ENCODE results near the gene SHFL. TPM values are rescaled to one million over a fixed set of nuclear protein-coding genes. Genes with fewer than 3 reads are reported as not detected.

SHFL gene
- polyA plus RNA-seq, 3 donors from 2014 or later = 39.4 to 78.4 (median 44.2) TPM

GRCh38 chr19:10135551-10136334 lies 49.6 kb downstream of the SHFL start:
- no peaks in the 10 kb centered on the region for H3K9me3 Mint-ChIP-seq
- H3K27me3 Mint-ChIP-seq (ENCODE audit: low read depth in 3 of 3) = peaks cover 0 to 2% (median 2%) of the 10 kb centered on the region in 3 donors
- H3K4me3 Mint-ChIP-seq = no peak overlapping the region
- peaks cover 10 to 21% (median 14%) of the 10 kb centered on the region in 3 donors for H3K36me3 Mint-ChIP-seq
- DNase-seq = no peak
- H3K4me1 Mint-ChIP-seq = no peaks in the 10 kb centered on the region
- H3K27ac Mint-ChIP-seq = no peak overlapping the region

DNA sequence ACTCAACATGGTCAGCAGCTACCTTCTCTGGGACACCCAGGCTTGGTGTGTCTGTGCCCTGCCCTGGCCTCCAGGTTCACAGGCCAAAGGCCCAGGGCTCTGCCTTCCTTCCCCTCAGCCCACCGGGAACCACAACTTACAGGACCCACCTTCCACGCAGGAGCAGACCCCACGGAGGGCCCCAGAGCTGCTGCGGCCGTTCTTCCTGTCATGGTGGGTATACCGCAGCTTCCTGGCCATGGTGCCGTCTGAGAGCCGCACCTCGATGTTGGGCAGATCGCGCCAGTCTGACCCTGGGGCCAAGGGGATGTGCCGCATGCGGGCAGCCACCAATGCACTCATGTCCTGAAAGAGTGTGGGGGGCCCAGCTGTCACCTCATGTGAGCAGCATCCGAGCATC lies 50.8 kb downstream of the SHFL start:
- H3K9me3 Mint-ChIP-seq = no peaks in the 10 kb centered on the region

DNA sequence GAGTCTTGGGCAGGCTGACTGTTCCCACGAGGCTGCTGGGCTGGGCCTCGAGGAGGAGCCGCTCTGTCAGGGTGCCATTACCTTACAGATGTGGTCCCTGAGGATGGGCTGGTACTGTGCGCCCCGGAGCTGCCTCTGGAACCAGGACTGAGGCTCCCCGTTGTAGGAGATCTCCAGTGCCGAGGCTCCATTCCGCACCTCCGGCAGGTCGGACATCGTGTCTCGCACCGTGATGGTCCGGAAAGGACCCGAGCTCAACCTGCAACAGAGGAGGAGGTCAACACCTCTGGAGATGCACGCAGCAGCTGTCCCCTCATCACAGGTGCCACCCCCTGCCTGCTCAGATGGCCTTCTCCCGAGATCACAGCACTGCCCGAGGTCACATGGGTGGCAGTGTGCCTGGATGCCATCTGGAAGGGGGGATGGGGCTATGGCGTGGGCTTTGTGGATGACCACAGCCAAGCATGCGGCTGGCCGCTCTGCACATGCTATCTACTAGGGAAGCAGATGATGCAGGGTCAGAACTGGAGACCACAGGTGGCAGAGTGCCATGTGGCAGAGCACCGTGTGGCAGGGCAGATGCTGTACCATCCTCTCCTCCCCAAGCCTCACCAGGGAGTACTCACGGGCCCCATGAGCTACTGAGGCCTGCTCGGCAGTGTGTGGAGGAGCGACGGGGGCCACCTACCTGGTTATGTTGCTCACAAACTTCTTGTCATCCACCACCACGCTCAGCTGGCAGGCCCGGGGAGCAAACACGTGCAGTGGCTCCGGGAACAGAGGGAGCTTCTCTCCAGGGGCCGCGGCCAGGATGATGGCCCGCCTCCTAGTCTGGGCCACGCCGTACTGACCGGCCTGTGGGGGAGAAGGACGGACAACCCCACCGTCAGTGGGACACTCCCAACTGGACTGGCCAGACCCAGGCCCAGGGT lies 51.9 kb downstream of the SHFL start:
- Mint-ChIP-seq H3K9me3 (no peaks in the 10 kb centered on the region), H3K4me3 (no peak overlapping the region), H3K27me3 (ENCODE audit: low read depth in 3 of 3) (peaks cover 0 to 2% (median 2%) of the 10 kb centered on the region in 3 donors), H3K4me1 (peaks cover 8 to 9% of the 10 kb centered on the region in 2 donors), H3K27ac (no peak overlapping the region), H3K36me3 (peaks cover 12 to 32% (median 14%) of the 10 kb centered on the region in 3 donors)
- DNase-seq = no peak

More for the DNA sequence above, 50.8 kb downstream of the SHFL start:
- H3K4me1 Mint-ChIP-seq = no peaks in the 10 kb centered on the region
- no peak for DNase-seq
- no peak overlapping the region for H3K4me3 Mint-ChIP-seq
- no peak overlapping the region for H3K27ac Mint-ChIP-seq
- peaks cover 0 to 2% (median 2%) of the 10 kb centered on the region in 3 donors for H3K27me3 Mint-ChIP-seq (ENCODE audit: low read depth in 3 of 3)
- H3K36me3 Mint-ChIP-seq = peaks cover 10 to 26% (median 13%) of the 10 kb centered on the region in 3 donors

- Mint-ChIP-seq H3K27me3 (ENCODE audit: low read depth in 3 of 3) (peaks cover 0 to 2% (median 2%) of the 10 kb centered on the region in 3 donors), H3K27ac (peak overlapping the region in 1 of 6 donors; percentile 57)
These were observed 53.0 kb downstream of the SHFL start for GRCh38 chr19:10138879-10139795.

GRCh38 chr19:10139952-10140351 lies 53.8 kb downstream of the SHFL start:
- Mint-ChIP-seq H3K27ac (no peak overlapping the region), H3K9me3 (no peaks in the 10 kb centered on the region), H3K4me3 (no peak overlapping the region), H3K27me3 (ENCODE audit: low read depth in 3 of 3) (peaks cover 0 to 2% (median 2%) of the 10 kb centered on the region in 3 donors), H3K4me1 (peaks cover 15 to 17% of the 10 kb centered on the region in 2 donors), H3K36me3 (peaks cover 8 to 29% (median 10%) of the 10 kb centered on the region in 3 donors)
- no peak for DNase-seq

More at GRCh38 chr19:10138879-10139795, 53.0 kb downstream of the SHFL start:
- H3K36me3 Mint-ChIP-seq = peaks cover 8 to 29% (median 10%) of the 10 kb centered on the region in 3 donors
- no peak for DNase-seq
- peaks cover 15 to 17% of the 10 kb centered on the region in 2 donors for H3K4me1 Mint-ChIP-seq
- no peak overlapping the region for H3K4me3 Mint-ChIP-seq
- no peaks in the 10 kb centered on the region for H3K9me3 Mint-ChIP-seq

DNA sequence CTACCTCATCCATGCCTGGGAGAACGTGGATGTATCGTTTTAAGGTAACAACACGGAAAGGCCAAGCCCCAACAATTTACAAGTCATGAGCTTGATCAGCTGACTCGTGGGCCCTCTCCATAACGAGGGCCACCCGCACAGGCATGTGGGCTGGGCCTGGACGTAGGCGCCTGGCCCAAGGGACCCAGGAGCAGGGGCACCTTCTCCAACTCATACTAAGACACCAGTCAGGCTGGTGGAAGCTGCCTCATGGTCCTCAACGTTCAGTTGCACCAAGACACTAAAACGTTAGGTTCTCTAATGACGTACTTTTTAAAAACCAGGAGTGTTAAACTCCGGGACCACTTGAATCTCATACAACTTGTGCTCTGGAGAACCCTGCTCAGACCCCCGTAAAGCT lies 55.4 kb downstream of the SHFL start:
- Mint-ChIP-seq H3K36me3 (peaks cover 8 to 34% (median 13%) of the 10 kb centered on the region in 3 donors), H3K27ac (peak overlapping the region in 2 of 6 donors; percentile 30 to 88), H3K9me3 (no peaks in the 10 kb centered on the region), H3K27me3 (ENCODE audit: low read depth in 3 of 3) (peaks cover 0 to 2% (median 2%) of the 10 kb centered on the region in 3 donors), H3K4me3 (no peak overlapping the region), H3K4me1 (peaks cover 15 to 17% of the 10 kb centered on the region in 2 donors)
- no peak for DNase-seq

DNA sequence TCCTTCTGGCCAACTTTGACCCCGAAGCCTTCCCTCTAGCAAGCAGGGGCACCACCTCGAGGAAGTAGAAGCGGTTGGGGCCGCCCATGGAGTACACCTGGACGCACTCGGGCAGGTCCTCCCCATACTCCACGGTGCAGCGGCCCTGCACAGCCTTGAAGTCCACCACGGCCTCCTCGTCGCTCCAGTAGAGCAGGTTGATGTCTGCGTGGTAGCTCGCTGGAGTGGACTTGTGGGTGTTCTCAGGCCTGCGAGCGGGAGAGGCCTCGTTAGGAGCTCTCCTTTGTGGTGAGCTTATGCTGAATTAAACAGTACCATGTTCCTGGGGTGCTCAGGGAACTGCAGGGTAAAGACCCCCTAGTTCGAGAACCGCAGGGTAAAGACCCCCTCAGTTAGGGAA lies 55.9 kb downstream of the SHFL start:
- peaks cover 0 to 2% (median 2%) of the 10 kb centered on the region in 3 donors for H3K27me3 Mint-ChIP-seq (ENCODE audit: low read depth in 3 of 3)
- no peak overlapping the region for H3K4me3 Mint-ChIP-seq
- H3K27ac Mint-ChIP-seq = peak overlapping the region in 3 of 6 donors; percentile 13 to 88 (median 17)
- DNase-seq = no peak
- H3K9me3 Mint-ChIP-seq = no peaks in the 10 kb centered on the region
- peaks cover 8 to 36% (median 13%) of the 10 kb centered on the region in 3 donors for H3K36me3 Mint-ChIP-seq
- peaks cover 15 to 17% of the 10 kb centered on the region in 2 donors for H3K4me1 Mint-ChIP-seq

Other genes with a start within 250 kb of the SHFL start
- gene OLFM2, start 149.8 kb upstream of the SHFL start, polyA plus RNA-seq = 1 to 10 TPM; 1.9 to 3.7 (median 3.7) TPM
- gene COL5A3, start 75.8 kb upstream of the SHFL start, polyA plus RNA-seq = not detected
- gene RDH8, start 72.8 kb upstream of the SHFL start, polyA plus RNA-seq = not detected
- gene ANGPTL6, start 16.4 kb downstream of the SHFL start, polyA plus RNA-seq = 1 to 10 TPM in 2 of 3 donors, under 1 TPM in 1; 0.53 to 1.9 (median 1.2) TPM
- 10 to 100 TPM; 12.1 to 44.8 (median 18.4) TPM for gene PPAN, start 20.0 kb downstream of the SHFL start, polyA plus RNA-seq
- gene P2RY11, start 25.4 kb downstream of the SHFL start, polyA plus RNA-seq = 10 to 100 TPM in 1 of 3 donors, 1 to 10 TPM in 2; 2.6 to 26.7 (median 6.9) TPM
- gene EIF3G, start 33.6 kb downstream of the SHFL start, polyA plus RNA-seq = 100 to 1,000 TPM; 334 to 509 (median 485) TPM
- 100 to 1,000 TPM in 1 of 3 donors, 10 to 100 TPM in 2; 21.8 to 162 (median 43.3) TPM for gene DNMT1, start 108.6 kb downstream of the SHFL start, polyA plus RNA-seq
- 1 to 10 TPM in 2 of 3 donors, under 1 TPM in 1; 0.79 to 2.7 (median 1.4) TPM for gene S1PR2, start 145.0 kb downstream of the SHFL start, polyA plus RNA-seq
- 10 to 100 TPM; 24.3 to 42.6 (median 27.1) TPM for gene MRPL4, start 165.9 kb downstream of the SHFL start, polyA plus RNA-seq
- 10 to 100 TPM in 2 of 3 donors, 1 to 10 TPM in 1; 9.9 to 18.4 (median 18.0) TPM for gene ICAM1, start 184.8 kb downstream of the SHFL start, polyA plus RNA-seq
- gene ICAM4, start 200.6 kb downstream of the SHFL start, polyA plus RNA-seq = 1 to 10 TPM in 1 of 3 donors, under 1 TPM in 1, not detected in 1; 0.63 to 1.1 TPM
- gene ICAM5, start 203.6 kb downstream of the SHFL start, polyA plus RNA-seq = not detected
- 1 to 10 TPM in 1 of 3 donors, under 1 TPM in 1, not detected in 1; 0.48 to 1.9 TPM for gene ZGLP1, start 223.5 kb downstream of the SHFL start, polyA plus RNA-seq
- 10 to 100 TPM; 12.5 to 17.8 (median 16.6) TPM for gene FDX2, start 229.7 kb downstream of the SHFL start, polyA plus RNA-seq
- 10 to 100 TPM in 1 of 3 donors, 1 to 10 TPM in 2; 8.7 to 31.5 (median 9.7) TPM for gene RAVER1, start 247.2 kb downstream of the SHFL start, polyA plus RNA-seq

Data from immature natural killer cell (primary cell).